CD4-positive, alpha-beta T cell (primary cell): Measurements from ENCODE around the gene SEL1L3. TPM values are rescaled to one million over a fixed set of nuclear protein-coding genes. Genes with fewer than 3 reads are reported as not detected.

ENCODE experiments used
- ATAC-seq: fragments of 200-7000 bp; cut with Tn5 transposase; one replicate; pipeline ENCODE4 v1.10.0; 2022; ENCODE audit warnings: mild to moderate bottlenecking; ENCODE audit not compliant: poor library complexity
- CTCF ChIA-PET: fragments of 350-600 bp; sonication (Branson Sonifier 250); formaldehyde crosslinking; loops from one replicate; lab custom pipeline; 2021; ENCODE audit warnings: antibody characterized with exemption, inconsistent platforms; lab: Charles Lee
- POLR2A ChIA-PET: fragments of 350-600 bp; sonication (Branson Sonifier 250); formaldehyde crosslinking; loops from one replicate; lab custom pipeline; 2021; ENCODE audit warnings: antibody characterized with exemption, inconsistent platforms; lab: Charles Lee
- DNase-seq, 14 experiments: peaks; one replicate each; pipeline ENCODE4 v3.0.0-alpha.2; 2013 to 2020; ENCODE audit warnings: mixed read lengths in 2 of 14
- H3K27ac ChIP-seq, 2 donors: one replicate each; pipeline versions ENCODE4 v1.5.1 to v1.7.0; 2013; ENCODE audit warnings: low read length in 2 of 2, low read depth in 1 of 2, mild to moderate bottlenecking in 1 of 2
- H3K27me3 ChIP-seq, 2 experiments: 1 replicate in 1 of 2; 2 replicates in 1 of 2; pipeline versions ENCODE4 v1.6.1 to v1.7.0; 2013; ENCODE audit warnings: low read length in 2 of 2, control low read depth in 1 of 2, mild to moderate bottlenecking in 1 of 2, moderate library complexity in 1 of 2; ENCODE audit not compliant: insufficient read depth in 2 of 2, control insufficient read depth in 1 of 2
- H3K36me3 ChIP-seq: one replicate; pipeline ENCODE4 v1.6.1; 2013; ENCODE audit warnings: low read length, control low read depth; ENCODE audit not compliant: insufficient read depth
- H3K4me1 ChIP-seq: one replicate; pipeline ENCODE4 v1.6.1; 2013; ENCODE audit warnings: low read length, control low read depth; ENCODE audit not compliant: insufficient read depth
- H3K4me3 ChIP-seq: one replicate; pipeline ENCODE4 v1.5.1; 2013; ENCODE audit warnings: mild to moderate bottlenecking, low read length, moderate library complexity
- H3K9me3 ChIP-seq, 2 experiments: 1 replicate in 1 of 2; 2 replicates in 1 of 2; pipeline versions ENCODE4 v1.6.1 to v1.7.0; 2013; ENCODE audit warnings: low read length in 2 of 2, mild to moderate bottlenecking in 2 of 2, control low read depth in 1 of 2, moderate library complexity in 1 of 2; ENCODE audit not compliant: control insufficient read depth in 1 of 2, insufficient read depth in 1 of 2
- H3K27ac Mint-ChIP-seq: one replicate; pipeline ENCODE4 v1.8.0; 2020; ENCODE audit warnings: mixed read lengths
- H3K27me3 Mint-ChIP-seq: one replicate; pipeline ENCODE4 v1.8.0; 2021; ENCODE audit warnings: mixed read lengths
- H3K36me3 Mint-ChIP-seq: one replicate; pipeline ENCODE4 v1.8.0; 2021; ENCODE audit warnings: low read depth, mixed read lengths
- H3K4me1 Mint-ChIP-seq: one replicate; pipeline ENCODE4 v1.8.0; 2021; ENCODE audit warnings: low read depth, mixed read lengths
- H3K4me3 Mint-ChIP-seq: one replicate; pipeline ENCODE4 v1.8.0; 2020; ENCODE audit warnings: mild to moderate bottlenecking, mixed read lengths
- H3K9me3 Mint-ChIP-seq: one replicate; pipeline ENCODE4 v1.8.0; 2020; ENCODE audit warnings: mixed read lengths
- CTCF ChIP-seq: fragments of 200-600 bp; IDR thresholded peaks from one replicate; pipeline ENCODE4 v1.8.0; 2022; ENCODE audit warnings: antibody characterized with exemption, mild to moderate bottlenecking
- intact Hi-C, 2 experiments: fragments of 100-400 bp; cut with DNase I in 1 of 2; cut with micrococcal nuclease in 1 of 2; formaldehyde crosslinking; loops; one replicate each; pipeline versions ENCODE4 v1.15.1 to v1.9.0; 2023 to 2025; cut with DNase I, micrococcal nuclease
- total RNA-seq, 174 experiments: library from RNA in 2 of 174; stranded (reverse) in 2 of 174; gene quantifications; one replicate each; pipeline ENCODE4 v1.2.3 and lab custom pipeline; 2021 to 2026

Gene SEL1L3
- total RNA-seq, 2 experiments from 2014 or later, result 34.9 to 36.5 TPM

- no peak overlapping the region for H3K4me3 ChIP-seq
- ATAC-seq, result no peak
- H3K27ac ChIP-seq, result no peak overlapping the region
- no peak for DNase-seq
- intact Hi-C loops, result no loop called here
- H3K9me3 ChIP-seq, result no peaks in the 10 kb centered on the region
- no peaks in the 10 kb centered on the region for H3K4me1 Mint-ChIP-seq
- H3K36me3 ChIP-seq, result no peaks in the 10 kb centered on the region
- H3K36me3 Mint-ChIP-seq, result no peaks in the 10 kb centered on the region
- ChIA-PET POLR2A (no interaction called here), CTCF (no interaction called here)
- H3K27ac Mint-ChIP-seq, result no peak overlapping the region
- TF ChIP-seq CTCF, result no peak
- H3K27me3 Mint-ChIP-seq, result peaks cover 4% of the 10 kb centered on the region
- H3K4me3 Mint-ChIP-seq, result no peak overlapping the region
- no peaks in the 10 kb centered on the region for H3K9me3 Mint-ChIP-seq
- H3K4me1 ChIP-seq, result no peaks in the 10 kb centered on the region
- H3K27me3 ChIP-seq, result no peaks in the 10 kb centered on the region
Observed at GRCh38 chr4:25882226-25882625, 19.4 kb upstream of the SEL1L3 start.

- no peak for TF ChIP-seq CTCF
- Mint-ChIP-seq H3K4me1 (no peaks in the 10 kb centered on the region), H3K27ac (no peak overlapping the region), H3K9me3 (no peaks in the 10 kb centered on the region), H3K4me3 (no peak overlapping the region), H3K27me3 (peaks cover 4% of the 10 kb centered on the region), H3K36me3 (no peaks in the 10 kb centered on the region)
- ChIA-PET CTCF (no interaction called here), POLR2A (no interaction called here)
- H3K4me3 ChIP-seq, result no peak overlapping the region
- no peak for ATAC-seq
- no peaks in the 10 kb centered on the region for H3K27me3 ChIP-seq
- no peaks in the 10 kb centered on the region for H3K4me1 ChIP-seq
- peak in 1 of 14 experiments; percentile 8 for DNase-seq
- intact Hi-C loops, result no loop called here
- H3K9me3 ChIP-seq, result no peaks in the 10 kb centered on the region
- no peaks in the 10 kb centered on the region for H3K36me3 ChIP-seq
- H3K27ac ChIP-seq, result no peak overlapping the region
Observed at GRCh38 chr4:25881193-25881592, 18.4 kb upstream of the SEL1L3 start.

GRCh38 chr4:25879991-25880651 lies 17.3 kb upstream of the SEL1L3 start:
- H3K9me3 ChIP-seq, result no peaks in the 10 kb centered on the region
- CTCF ChIA-PET, result no interaction called here
- TF ChIP-seq CTCF, result no peak
- Mint-ChIP-seq H3K9me3 (no peaks in the 10 kb centered on the region), H3K4me1 (no peaks in the 10 kb centered on the region), H3K27ac (no peak overlapping the region), H3K36me3 (no peaks in the 10 kb centered on the region), H3K27me3 (peaks cover 4% of the 10 kb centered on the region), H3K4me3 (no peak overlapping the region)
- POLR2A ChIA-PET, result no interaction called here
- H3K4me1 ChIP-seq, result no peaks in the 10 kb centered on the region
- H3K27ac ChIP-seq, result no peak overlapping the region
- H3K36me3 ChIP-seq, result no peaks in the 10 kb centered on the region
- ATAC-seq (no peak), DNase-seq (no peak)
- no peak overlapping the region for H3K4me3 ChIP-seq
- intact Hi-C loops, result no loop called here
- H3K27me3 ChIP-seq, result no peaks in the 10 kb centered on the region
